ENCODE measurements around the gene CYP2R1. TPM values are rescaled to one million over a fixed set of nuclear protein-coding genes. Genes with fewer than 3 reads are reported as not detected.

CYP2R1 gene, protein sequence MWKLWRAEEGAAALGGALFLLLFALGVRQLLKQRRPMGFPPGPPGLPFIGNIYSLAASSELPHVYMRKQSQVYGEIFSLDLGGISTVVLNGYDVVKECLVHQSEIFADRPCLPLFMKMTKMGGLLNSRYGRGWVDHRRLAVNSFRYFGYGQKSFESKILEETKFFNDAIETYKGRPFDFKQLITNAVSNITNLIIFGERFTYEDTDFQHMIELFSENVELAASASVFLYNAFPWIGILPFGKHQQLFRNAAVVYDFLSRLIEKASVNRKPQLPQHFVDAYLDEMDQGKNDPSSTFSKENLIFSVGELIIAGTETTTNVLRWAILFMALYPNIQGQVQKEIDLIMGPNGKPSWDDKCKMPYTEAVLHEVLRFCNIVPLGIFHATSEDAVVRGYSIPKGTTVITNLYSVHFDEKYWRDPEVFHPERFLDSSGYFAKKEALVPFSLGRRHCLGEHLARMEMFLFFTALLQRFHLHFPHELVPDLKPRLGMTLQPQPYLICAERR
- total RNA-seq: 13.1 and 13.7 TPM in 2 replicates

DNA sequence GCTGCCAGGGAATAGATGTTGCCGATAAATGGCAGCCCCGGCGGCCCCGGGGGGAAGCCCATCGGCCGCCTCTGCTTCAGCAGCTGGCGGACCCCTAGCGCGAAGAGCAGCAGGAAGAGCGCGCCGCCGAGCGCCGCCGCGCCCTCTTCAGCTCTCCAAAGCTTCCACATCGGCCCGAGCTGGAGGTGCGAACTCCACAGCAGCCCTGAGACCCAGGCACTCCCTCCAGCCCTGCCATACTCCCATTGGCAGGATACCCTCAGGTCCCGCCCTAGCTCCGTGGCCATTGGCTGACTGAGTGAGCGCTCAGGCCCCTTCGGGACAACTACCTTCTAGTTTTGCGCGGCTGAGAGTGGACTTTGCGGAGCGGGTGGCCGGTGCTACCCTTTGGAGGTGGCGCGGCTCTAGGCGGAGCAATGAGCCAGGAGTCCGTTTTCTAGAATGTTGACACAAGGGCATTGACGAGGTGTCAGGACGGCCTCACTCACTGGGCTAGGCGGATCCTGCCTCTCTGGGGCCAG lies at the start of gene CYP2R1:
CYP2R1 (minus strand) TSS at position 196 of the 521 bp plus-strand sequence; CDS start at position 170, 26 bp downstream.
- Mint-ChIP-seq H3K4me3 (peak within 1 kb of the TSS; percentile 93), H3K4me1 (peaks cover 53% of the 10 kb centered on the region), H3K27me3 (no peaks in the 10 kb centered on the region), H3K27ac (peak within 1 kb of the TSS; percentile 99), H3K36me3 (ENCODE audit: low read depth) (peaks cover 22% of the 10 kb centered on the region), H3K9me3 (no peaks in the 10 kb centered on the region)
- intact Hi-C loops (cut with micrococcal nuclease): loop anchor here (5.0 to 10.0 kb wide), 3 partner anchors 355 to 1605 kb away; no protein-coding TSS in a partner anchor
- DNase-seq: peak; percentile 98

DNA sequence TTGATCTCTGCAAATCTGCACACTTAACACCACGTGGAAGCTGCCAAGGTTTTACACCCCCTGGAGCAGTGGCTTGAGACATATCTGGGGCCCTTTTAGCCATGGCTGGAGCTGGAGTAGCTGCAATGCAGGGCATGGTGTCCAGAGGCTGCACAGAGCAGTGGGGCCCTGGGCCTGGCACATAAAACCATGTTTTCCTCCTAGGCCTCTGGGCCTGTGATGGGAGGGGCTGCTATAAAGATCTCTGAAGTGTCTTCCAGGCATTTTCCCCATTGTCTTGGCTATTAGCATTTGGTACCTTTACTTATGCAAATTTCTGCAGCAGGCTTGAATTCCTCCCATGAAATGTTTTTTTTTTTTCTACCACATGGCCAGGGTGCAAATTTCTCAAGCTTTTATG lies 46.9 kb upstream of the CYP2R1 start:
- intact Hi-C loops (cut with micrococcal nuclease): no loop called here
- H3K4me3 Mint-ChIP-seq: no peak overlapping the region
- peaks cover 14% of the 10 kb centered on the region for H3K36me3 Mint-ChIP-seq (ENCODE audit: low read depth)
- no peak overlapping the region for H3K27ac Mint-ChIP-seq
- peaks cover 4% of the 10 kb centered on the region for H3K9me3 Mint-ChIP-seq
- no peaks in the 10 kb centered on the region for H3K27me3 Mint-ChIP-seq
- DNase-seq: peak; percentile 37
- H3K4me1 Mint-ChIP-seq: no peaks in the 10 kb centered on the region

DNA sequence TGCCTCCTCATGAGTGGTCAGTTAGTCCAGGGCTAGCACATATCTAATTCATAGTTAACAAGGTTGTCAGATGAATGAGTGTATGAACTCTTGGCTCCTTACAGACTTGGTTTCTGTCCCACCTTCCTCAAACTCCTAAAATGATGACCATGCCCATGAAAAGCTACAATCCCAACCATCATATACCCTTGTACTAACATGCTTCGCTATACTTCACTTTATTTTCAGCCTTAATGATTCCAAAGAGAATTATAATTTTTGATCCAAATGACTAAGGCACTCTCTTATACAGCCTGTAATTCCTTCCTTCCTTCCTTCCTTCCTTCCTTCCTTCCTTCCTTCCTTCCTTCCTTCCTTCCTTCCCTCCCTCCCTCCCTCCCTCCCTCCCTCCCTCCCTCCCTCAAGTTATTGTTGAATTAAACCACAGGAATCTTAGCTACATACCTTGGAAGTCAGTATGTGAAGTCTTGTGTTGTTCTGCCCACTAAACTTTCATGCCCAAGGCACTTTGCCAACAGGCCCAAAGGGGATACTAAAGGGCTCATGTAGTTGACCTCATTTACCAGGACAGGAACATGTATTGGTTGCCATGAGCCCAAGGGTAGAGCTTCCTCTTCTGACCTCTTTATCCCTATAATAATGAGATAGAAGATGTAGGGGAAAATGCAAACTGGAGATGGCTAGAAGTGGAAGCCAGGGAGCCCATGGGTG lies 42.8 kb upstream of the CYP2R1 start:
- DNase-seq: no peak
- no peak overlapping the region for H3K27ac Mint-ChIP-seq
- no peak overlapping the region for H3K4me3 Mint-ChIP-seq
- intact Hi-C loops (cut with micrococcal nuclease): no loop called here
- H3K36me3 Mint-ChIP-seq (ENCODE audit: low read depth): peaks cover 14% of the 10 kb centered on the region
- H3K4me1 Mint-ChIP-seq: no peaks in the 10 kb centered on the region
- H3K9me3 Mint-ChIP-seq: peaks cover 7% of the 10 kb centered on the region
- H3K27me3 Mint-ChIP-seq: no peaks in the 10 kb centered on the region

DNA sequence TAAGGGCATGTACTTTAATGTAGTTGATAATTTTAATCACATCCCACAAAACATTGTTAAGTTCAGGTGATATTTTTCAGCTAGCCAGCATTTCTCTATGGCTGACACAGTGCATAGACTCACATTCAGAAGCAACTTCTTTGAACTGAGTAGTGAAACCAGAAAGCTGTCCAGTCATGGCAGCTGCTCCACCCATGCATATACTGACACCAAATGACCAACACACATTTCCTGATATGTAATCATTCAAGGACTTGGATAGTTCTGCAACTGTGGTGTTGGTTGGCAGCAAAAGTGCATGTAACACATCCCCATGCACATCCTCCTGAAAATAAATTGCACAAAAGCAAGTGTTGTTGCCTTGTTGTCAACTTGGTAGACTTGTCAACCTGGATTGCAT lies 40.4 kb upstream of the CYP2R1 start:
- peaks cover 4% of the 10 kb centered on the region for H3K9me3 Mint-ChIP-seq
- no peak overlapping the region for H3K4me3 Mint-ChIP-seq
- intact Hi-C loops (cut with micrococcal nuclease): no loop called here
- no peaks in the 10 kb centered on the region for H3K27me3 Mint-ChIP-seq
- peaks cover 10% of the 10 kb centered on the region for H3K36me3 Mint-ChIP-seq (ENCODE audit: low read depth)
- no peak for DNase-seq
- H3K27ac Mint-ChIP-seq: no peak overlapping the region
- no peaks in the 10 kb centered on the region for H3K4me1 Mint-ChIP-seq

DNA sequence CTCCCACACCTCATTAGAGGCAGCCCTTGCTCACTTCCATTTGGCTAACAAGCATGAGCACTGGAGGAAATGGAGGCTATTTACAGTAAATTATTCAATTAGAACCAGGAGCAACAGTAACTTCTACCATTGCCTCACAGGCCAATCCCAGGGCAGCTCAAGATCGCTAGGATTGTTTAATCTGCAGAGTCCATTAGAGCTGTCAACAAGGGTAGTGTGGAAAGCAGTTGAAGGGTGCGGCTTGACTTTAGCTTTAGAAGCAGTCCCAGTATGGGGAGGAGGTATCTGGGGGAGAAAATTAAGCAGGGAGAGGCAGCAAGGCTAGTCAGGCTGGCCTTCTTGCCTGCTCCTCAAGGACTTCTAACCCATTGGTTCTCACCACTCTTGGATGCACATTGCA lies 38.3 kb upstream of the CYP2R1 start:
- Mint-ChIP-seq H3K9me3 (peaks cover 9% of the 10 kb centered on the region), H3K27me3 (no peaks in the 10 kb centered on the region), H3K36me3 (ENCODE audit: low read depth) (peaks cover 15% of the 10 kb centered on the region), H3K4me3 (no peak overlapping the region), H3K4me1 (no peaks in the 10 kb centered on the region), H3K27ac (no peak overlapping the region)
- intact Hi-C loops (cut with micrococcal nuclease): no loop called here
- DNase-seq: no peak

DNA sequence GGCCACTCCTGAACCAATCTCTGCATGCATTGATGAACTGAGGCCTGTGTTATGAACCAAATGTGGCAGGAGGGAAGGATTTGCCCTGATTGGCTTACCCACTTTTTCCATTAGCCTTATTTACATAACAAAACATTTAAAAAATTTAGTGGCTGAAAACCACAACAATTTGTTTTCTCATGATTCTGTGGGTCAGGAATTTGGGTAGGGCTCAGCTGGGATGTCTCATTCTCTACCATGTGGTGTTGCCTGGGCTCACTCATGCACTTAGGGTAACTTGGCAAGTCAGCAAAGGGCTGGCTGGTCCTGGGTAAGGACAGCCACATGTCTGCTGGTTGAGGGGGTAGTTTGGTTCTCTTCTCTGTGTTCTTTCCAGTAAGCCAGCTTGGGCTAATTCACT lies 35.1 kb upstream of the CYP2R1 start:
- intact Hi-C loops (cut with micrococcal nuclease): no loop called here
- H3K4me3 Mint-ChIP-seq: no peak overlapping the region
- no peak overlapping the region for H3K27ac Mint-ChIP-seq
- no peak for DNase-seq
- peaks cover 2% of the 10 kb centered on the region for H3K27me3 Mint-ChIP-seq
- H3K36me3 Mint-ChIP-seq (ENCODE audit: low read depth): peaks cover 15% of the 10 kb centered on the region
- peaks cover 5% of the 10 kb centered on the region for H3K9me3 Mint-ChIP-seq
- no peaks in the 10 kb centered on the region for H3K4me1 Mint-ChIP-seq

DNA sequence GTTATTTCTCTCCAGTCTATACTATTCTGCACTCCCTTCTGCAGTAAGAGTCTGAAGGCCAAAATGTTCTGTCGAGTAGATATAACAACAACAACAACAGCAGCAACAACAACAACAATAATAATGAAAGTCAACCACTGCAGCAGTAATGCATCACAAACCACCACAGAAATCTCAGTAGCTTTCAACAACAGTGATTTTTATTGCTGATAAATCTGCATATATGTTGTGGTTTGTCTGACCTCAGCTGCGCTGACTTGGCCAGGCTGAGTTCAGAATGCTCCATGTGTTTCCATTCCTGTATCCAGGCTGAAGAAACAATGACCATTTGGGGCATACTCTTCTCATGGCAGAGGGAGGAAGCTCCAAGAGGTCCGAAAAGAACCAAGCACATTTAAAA lies 32.3 kb upstream of the CYP2R1 start:
- Mint-ChIP-seq H3K4me1 (no peaks in the 10 kb centered on the region), H3K4me3 (no peak overlapping the region), H3K9me3 (peaks cover 5% of the 10 kb centered on the region), H3K36me3 (ENCODE audit: low read depth) (peaks cover 15% of the 10 kb centered on the region), H3K27me3 (peaks cover 4% of the 10 kb centered on the region), H3K27ac (no peak overlapping the region)
- DNase-seq: peak; percentile 19
- intact Hi-C loops (cut with micrococcal nuclease): no loop called here

DNA sequence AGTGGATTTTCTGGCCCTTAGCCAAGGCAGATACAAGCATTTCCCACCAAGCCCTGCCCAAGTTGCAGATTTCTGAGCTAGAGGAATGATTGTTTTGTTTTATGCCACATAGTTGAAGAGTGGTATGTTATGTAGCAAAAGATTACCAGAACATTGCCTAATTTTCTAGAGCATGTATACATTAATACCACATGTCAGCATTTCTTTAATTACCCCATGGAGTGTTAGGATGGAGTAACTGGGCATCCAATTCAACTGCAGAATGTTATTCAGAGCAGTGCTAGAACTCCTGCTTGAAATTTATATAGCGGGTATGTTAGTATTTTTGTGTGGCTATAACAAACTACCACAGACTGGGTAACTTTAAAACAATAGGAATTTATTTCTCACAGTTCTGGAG lies 24.4 kb upstream of the CYP2R1 start:
- Mint-ChIP-seq H3K36me3 (ENCODE audit: low read depth) (peaks cover 22% of the 10 kb centered on the region), H3K27ac (no peak overlapping the region), H3K9me3 (no peaks in the 10 kb centered on the region), H3K4me3 (no peak overlapping the region), H3K4me1 (no peaks in the 10 kb centered on the region), H3K27me3 (peaks cover 1% of the 10 kb centered on the region)
- intact Hi-C loops (cut with micrococcal nuclease): no loop called here
- DNase-seq: no peak

DNA sequence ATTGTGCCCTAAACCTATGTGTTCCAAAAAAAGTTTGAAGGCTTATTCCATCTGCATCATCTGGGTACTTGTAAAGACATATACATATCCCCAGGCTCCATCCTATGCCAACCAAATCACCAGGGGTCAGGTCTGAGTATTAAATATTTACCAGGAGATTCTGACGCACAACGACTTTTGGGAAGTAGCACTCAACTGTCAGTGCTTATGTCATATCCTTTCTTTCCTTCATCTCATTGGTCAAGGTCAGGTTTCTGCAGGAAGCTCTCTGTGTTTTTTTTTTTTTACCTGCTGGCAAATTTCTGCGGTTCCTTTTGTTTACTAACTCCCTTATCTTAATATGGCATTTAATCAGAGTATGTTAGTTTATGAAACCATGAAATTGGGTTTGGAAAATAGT lies 22.5 kb upstream of the CYP2R1 start:
- Mint-ChIP-seq H3K4me1 (no peaks in the 10 kb centered on the region), H3K36me3 (ENCODE audit: low read depth) (peaks cover 21% of the 10 kb centered on the region), H3K27ac (no peak overlapping the region), H3K9me3 (no peaks in the 10 kb centered on the region), H3K4me3 (no peak overlapping the region), H3K27me3 (no peaks in the 10 kb centered on the region)
- intact Hi-C loops (cut with micrococcal nuclease): no loop called here
- no peak for DNase-seq

DNA sequence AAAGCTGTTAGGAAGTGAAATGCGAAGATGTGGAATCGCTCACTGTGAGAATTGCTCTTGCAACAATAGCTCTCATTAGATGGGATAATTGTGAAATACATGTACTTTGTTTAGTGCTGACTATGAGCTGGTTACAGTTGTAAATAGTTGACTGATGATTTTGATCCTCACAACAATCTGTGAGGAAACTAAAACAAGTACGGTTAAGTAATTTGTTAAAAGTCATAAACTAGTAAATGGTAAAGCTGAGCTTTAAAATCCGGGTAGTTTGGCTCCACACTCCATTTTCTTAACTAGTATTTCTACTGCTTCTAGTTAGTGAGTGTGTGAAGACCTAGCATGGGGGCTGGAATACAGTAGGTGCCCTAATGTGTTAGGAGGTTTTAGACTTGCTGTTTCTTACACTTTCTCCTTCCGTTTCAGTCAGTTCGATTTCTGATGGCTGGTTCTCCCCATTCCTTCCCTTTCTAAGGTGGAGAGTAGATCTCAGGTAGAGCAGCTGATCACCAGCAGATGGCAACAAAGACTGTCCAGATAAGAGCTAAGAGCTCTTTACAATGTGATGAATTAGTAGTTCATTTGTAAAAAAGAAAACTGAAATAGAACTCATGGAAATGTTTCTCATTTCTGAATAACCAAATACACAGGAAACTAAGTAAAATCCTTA lies 16.3 kb upstream of the CYP2R1 start:
- H3K9me3 Mint-ChIP-seq: no peaks in the 10 kb centered on the region
- no peaks in the 10 kb centered on the region for H3K27me3 Mint-ChIP-seq
- DNase-seq: peak; percentile 81
- peaks cover 1% of the 10 kb centered on the region for H3K36me3 Mint-ChIP-seq (ENCODE audit: low read depth)
- H3K4me3 Mint-ChIP-seq: no peak overlapping the region
- intact Hi-C loops (cut with micrococcal nuclease): loop anchor here (1.0 to 5.0 kb wide), 4 partner anchors 64 to 300 kb away; partner anchors contain the start of gene CALCA
- H3K4me1 Mint-ChIP-seq: peaks cover 45% of the 10 kb centered on the region
- peak overlapping the region; percentile 11 for H3K27ac Mint-ChIP-seq

DNA sequence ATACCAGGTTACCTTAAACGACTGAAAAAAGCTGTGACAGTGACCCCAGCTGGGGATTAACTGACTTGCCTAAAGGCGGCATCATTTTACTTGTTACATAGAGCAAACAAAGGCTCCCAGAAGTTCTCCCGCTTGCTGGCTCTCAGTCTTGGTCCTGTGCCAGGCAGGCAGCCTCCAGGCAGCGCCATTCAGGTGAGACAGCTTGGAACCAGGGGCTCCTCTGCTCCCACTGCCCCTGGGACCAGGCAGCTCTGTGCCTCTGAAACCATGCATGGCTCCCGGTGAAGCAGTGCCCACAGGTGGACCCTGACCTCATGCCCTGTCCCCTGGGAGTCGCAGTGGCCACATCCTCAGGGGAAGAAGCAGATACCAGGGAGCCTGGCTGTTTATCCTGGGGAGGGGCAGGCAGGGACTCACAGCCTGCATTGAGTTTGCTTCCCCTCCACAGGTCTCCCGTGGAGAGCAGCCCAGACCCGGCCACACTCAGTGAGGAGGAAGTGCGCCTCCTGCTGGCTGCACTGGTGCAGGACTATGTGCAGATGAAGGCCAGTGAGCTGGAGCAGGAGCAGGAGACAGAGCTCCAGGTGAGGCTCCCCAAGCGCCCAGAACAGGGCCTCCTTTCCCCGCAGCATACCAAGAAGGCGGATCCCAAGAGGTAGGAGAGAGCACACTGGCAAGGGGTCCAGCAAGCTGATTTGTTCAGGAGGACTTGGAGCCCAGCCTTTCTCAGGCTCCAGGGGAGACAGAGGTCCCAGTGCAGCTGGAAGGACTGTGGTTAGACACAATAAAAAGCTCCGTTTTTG lies 15.6 kb upstream of the CYP2R1 start:
- peak; percentile 96 for DNase-seq
- Mint-ChIP-seq H3K4me1 (peaks cover 51% of the 10 kb centered on the region), H3K27me3 (no peaks in the 10 kb centered on the region), H3K4me3 (no peak overlapping the region), H3K27ac (peak overlapping the region; percentile 20), H3K9me3 (no peaks in the 10 kb centered on the region), H3K36me3 (ENCODE audit: low read depth) (no peaks in the 10 kb centered on the region)
- intact Hi-C loops (cut with micrococcal nuclease): loop anchor here (1.0 to 5.0 kb wide), 6 partner anchors 65 to 370 kb away; partner anchors contain the start of gene CALCA

DNA sequence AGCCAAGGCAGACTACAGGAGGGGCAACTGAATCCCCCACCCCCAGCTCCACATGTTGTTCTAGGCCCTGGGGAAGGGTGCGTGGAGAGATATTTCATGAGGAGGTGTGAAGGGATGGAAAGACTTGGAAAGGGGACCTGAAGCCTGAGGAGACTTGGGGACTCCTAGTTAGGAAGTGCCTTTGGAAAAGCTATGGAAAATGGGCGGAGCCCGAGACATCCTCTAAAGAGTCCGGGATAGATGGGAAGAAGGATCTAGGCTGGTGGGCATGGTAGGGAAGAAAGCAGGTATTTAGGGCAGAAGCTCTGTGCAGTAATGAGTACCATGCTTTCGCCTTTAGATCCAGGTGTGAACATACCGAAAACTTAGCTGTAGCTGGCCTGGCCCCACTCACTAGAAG lies 15.0 kb upstream of the CYP2R1 start:
- Mint-ChIP-seq H3K4me3 (no peak overlapping the region), H3K27ac (peak overlapping the region; percentile 41), H3K36me3 (ENCODE audit: low read depth) (no peaks in the 10 kb centered on the region), H3K27me3 (no peaks in the 10 kb centered on the region), H3K9me3 (no peaks in the 10 kb centered on the region), H3K4me1 (peaks cover 53% of the 10 kb centered on the region)
- intact Hi-C loops (cut with micrococcal nuclease): loop anchor here (1.0 to 5.0 kb wide), 3 partner anchors 65 to 370 kb away; partner anchors contain the start of gene CALCA
- DNase-seq: no peak

DNA sequence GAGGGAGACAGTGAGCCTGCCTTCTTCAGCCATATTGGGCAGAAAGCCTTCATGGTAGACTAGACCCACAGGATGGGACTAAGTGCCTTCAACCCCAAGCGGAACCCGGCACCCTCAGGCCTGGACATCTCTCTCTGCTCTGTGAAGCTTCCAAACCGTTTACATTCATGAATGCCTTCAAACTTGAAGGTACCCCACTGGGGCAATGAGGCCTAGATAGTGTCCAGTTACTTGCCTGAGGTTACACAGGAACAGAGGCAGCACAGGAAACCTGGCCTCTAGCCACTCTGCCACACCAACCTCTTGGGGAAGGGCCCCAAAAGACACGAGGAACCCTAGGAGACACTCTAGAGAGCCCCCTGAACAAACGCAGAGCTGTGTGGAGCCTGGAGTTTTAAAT lies 14.5 kb upstream of the CYP2R1 start:
- no peaks in the 10 kb centered on the region for H3K36me3 Mint-ChIP-seq (ENCODE audit: low read depth)
- DNase-seq: peak; percentile 62

More for the DNA sequence above, 14.5 kb upstream of the CYP2R1 start:
- intact Hi-C loops (cut with micrococcal nuclease): loop anchor here (5.0 kb wide), 1 partner anchor 66 kb away; the partner anchor contains the start of gene CALCA
- Mint-ChIP-seq H3K4me3 (peak overlapping the region; percentile 96), H3K27ac (peak overlapping the region; percentile 41), H3K27me3 (no peaks in the 10 kb centered on the region), H3K9me3 (no peaks in the 10 kb centered on the region), H3K4me1 (peaks cover 53% of the 10 kb centered on the region)

Data from activated CD4-positive, alpha-beta T cell treated with anti-CD3 and anti-CD28 coated beads, Interleukin-2, amount 10 ng/mL, durations not matched to agents 24 days and 14 days (primary cell).